GM21786 (cell line): ENCODE results near the gene MYH9.

Experiments
- ATAC-seq: cut with Tn5 transposase; IDR thresholded peaks from one replicate; pipeline ENCODE4 v1.9.1; 2021; ENCODE audit not compliant: unreplicated experiment

MYH9 gene

DNA sequence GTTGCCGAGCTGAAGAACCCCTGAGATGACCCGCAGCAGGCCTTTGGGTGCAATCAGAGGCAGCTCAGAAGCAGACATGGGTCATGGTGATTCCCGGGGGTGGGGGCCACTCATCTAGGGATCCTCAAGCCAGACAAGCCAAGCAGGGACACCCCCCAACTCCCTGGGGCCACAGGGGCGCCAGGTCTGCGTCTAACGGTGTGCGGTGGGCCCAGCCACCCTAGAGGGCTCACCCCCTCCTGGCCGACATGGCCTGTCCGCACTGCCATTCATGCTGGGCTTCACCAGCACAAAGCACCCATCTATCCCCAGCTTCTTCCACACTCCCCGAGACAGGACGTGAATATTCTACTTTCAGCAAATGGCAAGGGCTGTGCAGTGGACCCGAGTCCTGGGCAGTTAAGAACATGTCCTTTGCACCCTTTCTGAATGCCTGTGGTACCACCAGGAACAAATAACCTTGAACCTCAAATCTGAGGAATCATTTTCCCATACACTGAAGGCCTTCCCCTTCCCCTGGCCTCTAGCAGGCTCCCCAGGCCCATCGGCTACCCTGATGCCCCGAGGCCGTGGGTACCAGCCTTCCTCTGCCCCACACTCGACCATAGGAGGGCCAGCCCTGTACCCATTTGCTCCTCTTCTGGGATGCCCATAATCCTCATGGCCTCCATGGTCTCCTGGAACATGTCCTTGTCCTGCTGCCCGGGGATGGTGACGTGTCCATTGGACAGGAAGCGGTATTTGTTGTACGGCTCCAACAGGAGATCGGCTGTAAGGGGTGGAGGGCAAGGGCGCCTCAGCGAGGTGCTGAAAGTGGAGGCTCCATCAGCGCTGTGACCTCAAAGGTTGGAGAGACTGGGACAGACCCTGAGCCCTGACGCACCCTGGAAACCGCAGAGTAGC is 67.9 kb downstream of the MYH9 start:
- no peak for ATAC-seq

DNA sequence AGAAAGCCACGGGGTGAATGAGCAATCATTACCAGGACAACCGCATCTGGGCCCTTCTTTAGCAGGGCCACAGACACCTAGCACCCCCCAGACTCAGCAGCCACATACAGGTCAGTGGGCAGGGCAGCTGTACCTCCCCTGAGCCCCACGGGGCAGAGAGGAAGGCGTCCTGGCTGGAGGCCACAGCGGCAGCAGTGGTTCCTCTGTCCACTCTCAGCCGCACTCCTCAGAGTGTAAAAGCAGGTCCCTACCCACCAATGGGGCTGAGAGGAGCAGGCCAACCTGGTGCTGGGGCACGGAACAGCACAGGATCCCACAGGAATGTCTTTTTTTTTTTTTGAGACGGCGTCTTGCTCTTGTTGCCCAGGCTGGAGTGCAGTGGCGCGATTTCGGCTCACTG is 69.3 kb downstream of the MYH9 start:
- ATAC-seq: no peak

DNA sequence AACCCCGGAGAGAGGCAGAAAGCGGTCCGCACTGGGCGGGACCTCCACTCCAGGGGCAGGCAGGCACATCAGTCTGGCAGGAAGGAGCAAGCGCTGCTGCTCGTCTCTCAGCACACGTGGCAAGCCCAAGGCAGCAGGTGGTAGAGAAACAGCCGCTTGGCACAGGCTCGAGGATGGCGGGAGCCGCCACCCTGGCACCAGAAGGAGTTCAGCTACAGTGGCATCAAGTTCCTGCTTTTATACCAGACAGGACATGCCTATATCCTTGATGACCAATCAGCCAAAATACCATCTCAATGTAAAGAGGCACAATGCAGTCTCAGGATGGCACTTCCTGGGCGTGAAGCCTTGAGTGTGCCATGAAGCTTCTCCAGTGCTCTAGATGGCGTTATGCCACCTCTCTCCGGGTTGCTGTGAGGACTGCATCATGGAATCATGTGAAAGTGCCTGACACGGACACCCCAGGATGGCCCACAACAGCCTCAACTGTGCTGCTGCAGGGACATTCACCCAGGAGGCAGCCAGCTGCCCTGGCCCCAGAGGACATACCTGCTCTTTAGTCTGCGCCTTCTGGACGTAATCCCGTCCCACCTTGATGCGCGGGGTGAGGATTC is 70.0 kb downstream of the MYH9 start:
- no peak for ATAC-seq

DNA sequence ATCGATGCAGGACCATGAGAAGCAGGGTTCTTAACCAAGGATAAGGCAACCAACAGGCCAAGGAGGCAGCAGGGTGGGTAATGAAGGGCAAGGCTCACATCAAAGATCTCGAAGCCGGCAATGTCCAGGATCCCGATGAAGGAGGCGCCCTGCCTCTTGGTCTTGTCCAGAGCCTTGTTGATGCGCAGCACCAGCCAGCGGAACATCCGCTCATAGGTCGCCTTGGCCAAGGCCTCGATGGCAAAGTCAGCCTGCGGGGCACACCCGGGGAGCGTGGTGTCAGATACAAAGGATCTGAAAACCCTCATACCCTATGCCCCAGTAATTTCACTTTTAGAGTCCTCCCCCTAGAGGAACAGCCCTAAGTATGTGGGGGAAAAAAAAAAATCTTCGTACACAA is 71.3 kb downstream of the MYH9 start:
- ATAC-seq: no peak

DNA sequence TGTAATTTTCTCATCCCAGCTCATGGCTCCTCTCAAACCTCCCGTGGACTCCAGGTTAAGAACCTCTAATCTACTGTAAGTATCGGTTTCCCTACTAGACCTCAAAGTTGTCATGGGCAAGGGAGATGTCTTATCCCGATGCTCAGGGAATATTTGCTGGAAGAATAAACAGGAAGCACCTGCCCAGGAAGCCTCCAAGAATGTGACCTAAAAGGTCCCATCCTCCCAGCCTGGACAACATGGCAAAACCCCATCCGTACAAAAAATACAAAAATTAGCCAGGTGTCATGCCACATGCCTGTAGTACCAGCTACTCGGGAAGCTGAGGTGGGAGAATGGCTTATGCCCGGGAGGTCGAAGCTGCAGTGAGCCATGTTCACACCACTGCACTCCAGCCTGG is 72.4 kb downstream of the MYH9 start:
- ATAC-seq: no peak

DNA sequence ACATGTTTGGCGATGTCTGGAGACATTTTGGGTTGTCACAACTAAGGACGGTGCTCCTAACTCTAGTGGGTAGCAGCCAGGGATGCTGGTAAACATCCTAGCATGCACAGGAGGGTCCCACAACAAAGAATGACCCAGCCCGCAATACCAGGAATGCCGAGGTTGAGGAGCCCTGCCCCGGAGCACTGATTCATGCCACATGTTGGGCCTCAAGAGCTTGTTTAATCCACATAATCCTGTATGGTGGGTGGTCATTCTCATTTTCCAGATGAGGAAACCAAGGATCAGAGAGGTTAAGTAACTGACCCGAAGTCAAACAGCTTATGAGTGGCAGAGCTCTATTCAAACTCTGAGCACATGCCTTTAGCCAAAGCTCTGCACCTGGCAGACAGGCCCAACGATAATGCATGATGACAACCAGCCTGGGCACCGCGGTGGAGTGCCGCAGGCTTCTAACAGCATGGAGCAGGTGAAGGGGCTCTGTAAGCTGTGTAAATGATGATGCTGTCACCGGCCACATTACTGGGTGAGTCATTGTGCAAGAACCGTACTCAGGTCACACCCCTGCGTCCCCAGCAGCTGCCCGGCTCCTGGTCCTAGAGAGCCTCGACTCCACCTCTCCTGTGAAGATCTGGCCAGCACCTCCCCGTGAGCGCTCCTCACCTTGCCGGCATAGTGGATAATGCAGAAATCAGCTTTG is 76.2 kb downstream of the MYH9 start:
- no peak for ATAC-seq

DNA sequence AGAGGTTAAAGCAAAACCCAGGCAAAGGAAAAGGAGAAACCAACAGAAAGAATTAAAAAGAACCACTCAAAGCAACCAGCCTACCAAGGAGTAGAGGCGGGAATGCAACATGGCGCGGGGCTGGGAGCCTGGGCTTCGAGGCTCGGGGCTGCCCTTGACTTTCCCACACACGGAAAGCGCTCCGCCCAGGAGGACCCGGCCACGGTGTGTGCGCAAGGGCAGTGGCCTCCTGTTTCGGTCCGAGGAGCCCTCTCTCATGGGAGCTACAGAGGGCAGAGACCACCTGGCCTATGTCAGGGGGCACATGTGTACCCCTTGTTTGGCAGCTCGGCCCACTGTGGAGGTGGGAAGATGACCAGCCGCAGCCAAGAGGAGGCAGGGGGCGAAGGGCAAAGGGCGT is 78.9 kb downstream of the MYH9 start:
- no peak for ATAC-seq

DNA sequence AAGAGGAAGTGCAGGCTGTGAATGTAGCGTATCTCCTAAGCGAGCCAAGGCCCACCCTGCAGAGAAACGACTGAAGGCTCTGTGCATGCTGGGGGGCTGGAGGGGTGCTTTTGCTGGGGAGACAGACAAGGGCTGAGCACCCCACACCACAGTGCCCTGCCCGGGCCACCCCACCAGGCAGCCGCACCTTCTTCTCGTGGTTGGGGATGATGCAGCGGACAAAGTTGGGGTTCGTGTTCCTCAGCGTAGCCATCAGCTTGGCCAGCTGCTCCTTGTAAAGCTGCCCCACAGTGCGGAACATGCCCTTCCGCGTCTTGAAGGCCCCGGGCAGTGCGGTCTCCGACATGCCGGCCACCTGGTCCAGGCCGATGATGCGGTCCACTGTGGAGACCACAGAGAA is 81.5 kb downstream of the MYH9 start:
- ATAC-seq: no peak

DNA sequence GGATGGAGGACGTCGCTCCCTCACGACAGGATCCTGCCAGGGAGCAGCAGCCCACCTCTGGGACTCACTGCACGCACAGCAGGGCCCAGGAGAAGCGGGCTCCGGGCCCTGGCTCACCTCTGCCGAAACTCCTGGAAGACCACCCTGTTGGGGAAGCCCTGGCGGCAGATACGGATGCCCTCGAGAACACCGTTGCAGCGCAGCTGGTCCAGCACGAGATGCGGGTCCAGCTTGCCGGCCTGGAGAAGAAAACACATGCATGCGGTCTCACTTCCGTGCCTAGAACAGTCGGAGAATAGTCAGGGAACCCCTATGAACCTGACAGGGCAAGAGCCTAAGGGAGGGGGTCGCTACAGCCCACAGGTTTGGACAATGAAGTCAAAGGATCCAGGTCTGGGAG is 82.0 kb downstream of the MYH9 start:
- ATAC-seq: no peak

DNA sequence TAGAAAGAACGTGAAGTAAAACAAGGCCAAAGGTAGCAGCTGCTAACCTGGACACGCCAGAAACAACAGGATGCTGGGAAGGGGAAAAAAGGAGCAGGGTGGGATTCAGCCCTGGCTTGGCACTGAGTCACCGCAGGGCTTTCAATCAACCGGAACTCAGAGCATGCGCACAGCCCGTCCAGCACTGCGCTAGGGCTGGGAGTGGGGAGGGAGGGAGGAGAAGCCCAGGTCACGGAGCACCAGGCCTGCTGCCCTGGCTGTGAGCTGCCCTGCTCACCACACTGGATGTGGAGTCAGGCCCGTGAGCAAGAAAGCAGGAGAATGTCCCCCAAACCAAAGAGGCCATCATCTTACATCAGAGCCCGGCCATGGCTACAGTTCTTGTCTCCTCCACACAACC is 83.3 kb downstream of the MYH9 start:
- no peak for ATAC-seq

DNA sequence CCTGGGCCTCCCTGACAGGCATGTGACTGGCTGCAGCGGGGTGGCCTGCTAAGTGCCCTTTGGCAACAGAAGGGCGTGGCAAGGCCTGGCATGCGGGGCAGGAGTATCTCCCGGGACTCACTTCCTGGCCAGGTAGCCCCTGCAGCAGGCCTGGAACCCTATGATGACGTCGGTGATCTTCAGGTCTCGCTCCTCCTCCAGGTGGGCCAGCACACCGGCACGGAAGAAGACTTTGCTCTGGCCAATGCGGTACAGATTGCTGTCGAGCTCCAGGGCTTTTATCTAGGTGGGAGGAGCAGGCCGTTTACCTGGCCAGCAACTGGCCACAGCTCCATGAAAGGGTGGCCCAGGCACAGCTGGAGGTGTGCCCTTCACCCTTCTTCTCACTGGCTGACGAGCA is 83.9 kb downstream of the MYH9 start:
- ATAC-seq: no peak

DNA sequence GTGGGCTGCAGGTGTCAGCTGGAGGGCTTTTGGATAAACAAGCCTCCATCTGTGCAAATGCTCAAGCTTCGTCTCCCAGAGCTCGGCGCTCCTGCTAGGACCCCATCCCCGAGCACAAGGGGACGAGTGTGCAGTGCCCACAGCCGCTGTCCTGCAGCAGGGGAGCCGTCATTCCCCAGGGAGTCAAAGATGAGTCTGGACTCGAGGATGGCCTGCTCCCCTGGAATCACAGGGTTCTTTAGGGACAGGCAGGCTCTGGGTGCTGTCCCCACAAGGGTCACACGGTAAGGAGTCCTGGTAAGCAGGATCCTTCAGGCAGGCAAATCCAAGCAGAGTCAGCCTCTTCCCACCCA is 84.7 kb downstream of the MYH9 start:
- ATAC-seq: no peak

DNA sequence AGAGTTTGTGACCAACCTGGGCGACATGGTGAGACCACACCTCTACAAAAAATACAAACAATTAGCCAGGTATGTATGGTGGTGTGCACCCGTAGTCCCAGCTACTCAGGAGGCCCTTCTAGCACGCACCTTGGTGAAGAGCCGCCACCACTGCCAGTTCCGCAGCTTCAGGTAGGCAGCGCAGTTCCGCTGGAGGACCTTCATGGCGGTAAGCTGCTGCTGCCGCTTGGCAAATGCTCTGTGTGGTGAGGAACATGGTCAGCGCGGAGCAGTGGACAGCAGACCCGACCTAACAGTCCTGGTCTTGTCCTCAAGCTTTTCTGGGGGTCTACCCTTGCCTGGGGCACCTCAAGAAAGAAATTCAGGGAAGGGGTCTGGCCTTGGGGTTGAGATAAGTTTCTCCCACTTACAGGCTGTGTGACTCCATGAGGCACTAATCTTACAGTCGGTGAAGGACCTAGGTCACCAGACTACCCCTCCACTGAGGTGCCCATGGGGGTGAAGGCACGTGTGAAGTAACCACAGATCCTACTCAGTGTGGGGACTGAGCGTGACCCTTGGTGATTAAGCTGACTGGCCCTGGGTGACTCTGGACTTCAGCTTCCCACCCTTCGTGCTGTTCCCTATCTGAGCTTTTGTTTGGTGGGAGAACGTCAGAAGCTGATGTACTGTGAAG is 85.2 kb downstream of the MYH9 start:
- ATAC-seq: no peak

DNA sequence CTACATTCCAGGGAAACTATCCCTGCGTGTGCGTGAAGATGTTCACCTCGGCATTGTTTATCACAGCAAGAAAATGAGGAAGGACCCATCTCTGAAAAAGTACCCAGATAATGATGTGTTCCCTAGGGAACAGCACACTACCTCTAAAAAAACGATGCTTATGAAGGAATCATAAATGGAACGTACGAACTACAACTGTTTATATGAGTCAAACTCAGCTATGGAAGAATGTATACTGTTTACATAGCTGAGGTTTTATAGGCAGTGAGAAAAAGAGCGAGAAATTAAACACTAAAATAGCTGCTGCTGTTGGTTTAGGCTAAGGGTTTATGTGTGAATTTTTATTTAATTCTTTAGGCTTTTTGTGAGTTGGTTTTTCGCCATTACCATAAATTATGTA is 85.9 kb downstream of the MYH9 start:
- ATAC-seq: no peak

DNA sequence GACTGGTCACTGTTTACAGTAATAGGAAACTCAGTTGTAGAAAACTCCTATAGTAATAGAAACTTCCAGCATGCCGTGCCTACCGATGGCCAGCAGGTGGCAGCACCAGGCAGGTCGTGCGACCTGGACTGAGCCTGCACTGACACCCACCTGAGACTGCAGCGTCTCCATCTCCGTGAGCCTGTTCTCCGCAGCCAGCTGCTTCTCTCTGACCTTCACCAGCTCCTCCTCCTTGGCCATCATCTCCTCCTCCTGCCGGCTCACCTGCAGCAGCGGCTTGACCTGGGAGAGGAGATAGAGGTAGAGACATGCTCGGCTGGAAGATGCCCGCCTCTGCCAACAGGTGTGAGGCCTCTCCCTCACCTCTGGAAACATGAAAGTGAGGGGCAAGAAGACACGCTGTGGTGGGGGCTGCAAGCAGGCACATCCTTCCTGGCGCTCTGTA is 86.4 kb downstream of the MYH9 start:
- ATAC-seq: no peak

DNA sequence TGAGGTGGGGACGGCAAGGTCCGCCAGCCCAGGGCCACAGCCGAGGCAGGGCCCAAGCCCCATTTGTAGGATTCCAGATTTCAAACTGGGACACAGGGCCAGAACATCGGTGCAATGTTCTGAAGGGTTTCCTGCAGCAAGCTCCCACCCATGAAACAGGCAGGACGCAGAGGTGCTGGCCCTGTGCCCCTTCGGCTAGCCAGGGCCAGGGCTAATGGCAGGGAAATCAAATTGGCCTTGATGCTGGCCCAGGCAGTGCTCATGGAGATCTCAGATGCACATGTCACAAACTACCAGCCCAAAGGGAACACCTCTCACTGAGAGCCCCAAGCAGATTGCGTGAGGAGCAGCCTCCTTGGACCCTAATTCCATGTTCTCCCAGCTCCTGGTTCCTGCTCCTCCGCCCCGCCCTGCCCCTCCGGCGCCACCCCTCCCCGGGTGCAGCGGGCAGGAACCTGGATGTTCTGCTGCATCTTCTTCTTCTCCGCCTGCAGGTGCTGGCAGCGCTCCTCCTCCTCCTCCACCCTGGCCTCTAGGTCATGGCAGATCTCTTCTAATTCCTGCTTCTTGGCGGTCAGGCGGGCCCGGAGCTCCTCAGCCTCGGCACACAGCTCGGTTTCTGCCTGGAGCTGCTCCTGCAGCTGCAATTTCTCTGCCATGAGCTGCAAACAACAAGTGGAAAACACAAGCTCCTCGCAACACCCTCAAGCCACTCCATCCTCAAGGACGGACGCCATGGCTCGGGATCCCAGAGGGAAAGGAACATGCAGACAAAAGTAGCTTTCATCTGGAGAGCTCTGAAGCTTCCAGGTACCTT is 87.2 kb downstream of the MYH9 start:
- no peak for ATAC-seq

DNA sequence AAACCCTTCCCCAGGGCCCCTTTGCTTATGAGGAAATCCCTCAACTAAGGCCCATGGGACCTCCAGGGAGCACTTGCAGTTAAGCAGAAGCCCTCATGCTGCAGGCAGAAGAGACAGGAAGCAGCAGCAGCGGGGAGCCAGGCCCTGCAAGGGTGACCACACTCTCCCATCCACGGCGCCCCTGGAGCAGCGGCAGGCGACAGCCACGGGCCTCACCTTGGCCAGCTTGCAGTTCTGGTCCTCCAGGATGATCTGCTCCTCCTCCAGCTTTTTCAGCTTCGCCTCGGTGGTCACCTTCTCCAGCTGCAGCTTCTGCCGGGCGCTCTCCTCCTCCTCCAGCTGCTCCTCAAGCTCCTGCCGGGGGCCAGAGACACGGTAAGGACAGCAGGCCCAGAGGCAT is 87.9 kb downstream of the MYH9 start:
- no peak for ATAC-seq

DNA sequence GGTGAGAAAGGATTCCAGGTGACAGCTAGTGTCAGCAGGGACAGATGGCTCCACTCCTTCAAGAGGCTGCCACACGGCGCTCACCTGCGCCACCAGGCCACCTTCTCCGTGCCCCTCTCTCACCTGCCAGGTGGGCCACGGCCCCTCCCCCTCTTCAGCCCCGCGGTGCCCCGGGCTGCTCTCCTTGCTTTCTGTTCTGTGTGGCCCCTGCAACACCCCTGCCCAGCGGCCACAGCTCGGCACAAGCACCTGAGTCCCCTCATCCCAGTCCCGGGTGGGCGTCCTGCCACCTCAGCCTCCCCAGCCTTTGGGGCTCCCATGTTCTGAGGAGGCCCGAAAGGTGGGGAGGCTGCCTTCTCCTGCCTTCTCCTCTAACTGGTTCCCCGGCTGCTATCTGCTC is 88.5 kb downstream of the MYH9 start:
- ATAC-seq: no peak

DNA sequence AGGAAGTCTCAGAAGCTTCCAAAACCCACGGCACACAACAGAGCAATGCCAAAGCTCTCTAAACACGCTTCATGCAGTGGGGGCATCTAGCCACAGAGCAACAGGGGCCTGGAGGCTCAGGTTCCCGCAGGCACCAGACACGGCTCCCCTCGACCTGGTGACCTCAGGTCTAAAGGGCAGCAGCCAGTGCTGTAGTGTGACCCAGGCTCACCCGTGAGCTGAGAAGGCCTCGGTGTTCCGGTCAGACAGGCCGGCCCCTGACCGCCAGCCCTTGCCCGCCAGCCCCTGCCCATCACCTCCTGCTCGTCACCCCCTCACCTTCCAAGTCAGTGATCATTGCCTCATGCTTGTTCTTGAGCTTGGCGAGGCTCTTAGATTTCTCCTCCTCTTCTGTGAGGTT is 89.2 kb downstream of the MYH9 start:
- no peak for ATAC-seq

DNA sequence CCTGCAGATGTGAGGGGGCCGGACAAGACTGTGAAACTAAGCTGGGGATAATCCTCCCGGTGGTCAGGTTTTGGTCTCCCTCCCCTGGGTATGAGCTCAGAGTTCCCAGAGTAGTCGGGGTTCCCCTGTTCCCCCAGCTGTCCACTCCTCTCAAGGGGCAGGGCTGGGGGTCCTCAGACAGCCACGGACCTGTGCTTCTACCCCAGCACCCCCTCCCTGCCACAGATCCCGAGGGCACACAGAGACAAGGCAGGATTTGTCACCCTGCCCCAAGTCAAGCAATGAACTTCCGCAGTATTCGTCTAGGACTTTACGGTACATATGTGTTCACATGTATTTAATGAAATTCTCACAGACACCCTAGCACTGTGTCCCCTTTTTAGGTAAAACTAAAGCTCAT is 89.6 kb downstream of the MYH9 start:
- no peak for ATAC-seq

DNA sequence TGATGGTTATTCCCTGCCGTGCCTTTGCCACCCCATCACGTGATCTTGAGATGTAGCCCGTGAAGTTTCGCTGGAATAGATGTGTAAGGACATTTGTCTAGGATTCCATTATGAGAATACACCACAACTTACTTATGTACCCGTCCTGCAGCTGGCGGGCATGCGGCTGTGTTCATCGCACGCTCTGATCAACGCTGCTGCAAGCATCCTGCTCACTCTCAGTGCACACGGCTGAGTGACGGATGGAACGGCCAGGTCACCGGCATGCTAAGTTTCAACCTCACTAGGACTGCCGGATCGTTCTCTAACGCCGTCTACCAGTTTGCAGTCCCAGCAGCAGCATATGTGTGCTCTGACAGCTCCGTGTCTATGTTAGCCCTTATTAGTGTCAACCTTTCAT is 90.2 kb downstream of the MYH9 start:
- no peak for ATAC-seq
